GM19328 (cell line): ENCODE measurements around the gene MOB3C.

Source experiments
- ATAC-seq: cut with Tn5 transposase; IDR thresholded peaks from one replicate; pipeline ENCODE4 v1.9.1; 2021; ENCODE audit warnings: mild to moderate bottlenecking, moderate library complexity; ENCODE audit not compliant: unreplicated experiment

The MOB3C gene

GRCh38 chr1:46607345-46608130, 9.1 kb downstream of the MOB3C start:
- ATAC-seq: no peak

GRCh38 chr1:46606255-46606965, 10.2 kb downstream of the MOB3C start:
- ATAC-seq: no peak

- no peak for ATAC-seq
These were observed 11.4 kb downstream of the MOB3C start for GRCh38 chr1:46605232-46605631.

- ATAC-seq: peak; percentile 92
These were observed 12.6 kb downstream of the MOB3C start, which contains the start of gene MKNK1 for GRCh38 chr1:46603858-46604549. Gene MKNK1 (minus strand): TSS chr1:46604268. CDS start chr1:46583327, 20,941 bp downstream.

GRCh38 chr1:46603481-46603857, 13.1 kb downstream of the MOB3C start:
- ATAC-seq: no peak

- ATAC-seq: no peak
These were observed 15.2 kb downstream of the MOB3C start for GRCh38 chr1:46601257-46602007.

GRCh38 chr1:46599059-46599970, 17.3 kb downstream of the MOB3C start:
- ATAC-seq: no peak

- no peak for ATAC-seq
These were observed 19.8 kb downstream of the MOB3C start for GRCh38 chr1:46596846-46597245.

GRCh38 chr1:46596036-46596435, 20.6 kb downstream of the MOB3C start:
- no peak for ATAC-seq

GRCh38 chr1:46595127-46595526, 21.5 kb downstream of the MOB3C start:
- ATAC-seq: no peak

GRCh38 chr1:46594063-46594462, 22.5 kb downstream of the MOB3C start:
- no peak for ATAC-seq

GRCh38 chr1:46592823-46593222, 23.8 kb downstream of the MOB3C start:
- ATAC-seq: no peak

- ATAC-seq: no peak
These were observed 27.1 kb downstream of the MOB3C start for GRCh38 chr1:46589529-46589928.

- ATAC-seq: no peak
These were observed 29.5 kb downstream of the MOB3C start for GRCh38 chr1:46587069-46587468.

- ATAC-seq: no peak
These were observed 31.2 kb downstream of the MOB3C start for GRCh38 chr1:46585312-46585938.

GRCh38 chr1:46583494-46583893, 33.1 kb downstream of the MOB3C start:
- no peak for ATAC-seq

- no peak for ATAC-seq
These were observed 33.6 kb downstream of the MOB3C start for GRCh38 chr1:46582972-46583371.

GRCh38 chr1:46581681-46582455, 34.7 kb downstream of the MOB3C start:
- ATAC-seq: no peak
